Measurements from ENCODE around the gene VWA3A. TPM values are rescaled to one million over a fixed set of nuclear protein-coding genes. Genes with fewer than 3 reads are reported as not detected.
A peak's percentile ranks its signal among the peaks of the same experiment; 100 is the strongest.
"Not testable (repeated sequence)": the region's sequence is repeated elsewhere in the genome, so short reads cannot be mapped to it uniquely, and the experiment has no call there.

Gene VWA3A
- total RNA-seq, 1 donor from 2014 or later = not detected

- intact Hi-C loops (cut with DNase I) = no loop called here
- DNase-seq (ENCODE audit: low spot score) = no peak
Observed at GRCh38 chr16:22086440-22086839, 5.9 kb upstream of the VWA3A start.

GRCh38 chr16:22088642-22089041, 3.7 kb upstream of the VWA3A start:
- intact Hi-C loops (cut with DNase I) = no loop called here
- no peak for DNase-seq (ENCODE audit: low spot score)

- intact Hi-C loops (cut with DNase I) = no loop called here
- DNase-seq (ENCODE audit: low spot score) = no peak
Observed at GRCh38 chr16:22089910-22090309, 2.4 kb upstream of the VWA3A start.

- intact Hi-C loops (cut with DNase I) = no loop called here
- no peak for DNase-seq (ENCODE audit: low spot score)
Observed at GRCh38 chr16:22091721-22092120, 620 bp upstream of the VWA3A start.

- intact Hi-C loops (cut with DNase I) = no loop called here
- no peak for DNase-seq (ENCODE audit: low spot score)
Observed at GRCh38 chr16:22093331-22093730, 990 bp downstream of the VWA3A start.

GRCh38 chr16:22093996-22094395, 1.7 kb downstream of the VWA3A start:
- no peak for DNase-seq (ENCODE audit: low spot score)
- intact Hi-C loops (cut with DNase I) = no loop called here

- no peak for DNase-seq (ENCODE audit: low spot score)
- intact Hi-C loops (cut with DNase I) = loop anchor here (5.0 kb wide), 1 partner anchor 96 kb away; the partner anchor contains the start of gene PDZD9
Observed at GRCh38 chr16:22098405-22099255, 6.3 kb downstream of the VWA3A start.

- intact Hi-C loops (cut with DNase I) = loop anchor here (5.0 kb wide), 1 partner anchor 97 kb away; the partner anchor contains the start of gene PDZD9
- no peak for DNase-seq (ENCODE audit: low spot score)
Observed at GRCh38 chr16:22099256-22099975, 7.1 kb downstream of the VWA3A start.

GRCh38 chr16:22103441-22103840, 11.1 kb downstream of the VWA3A start:
- intact Hi-C loops (cut with DNase I) = loop anchor here (5.0 kb wide), 1 partner anchor 84 kb away; no protein-coding TSS in a partner anchor
- DNase-seq (ENCODE audit: low spot score) = no peak

- intact Hi-C loops (cut with DNase I) = no loop called here
Observed at GRCh38 chr16:22109258-22109898, 17.0 kb downstream of the VWA3A start.

GRCh38 chr16:22111629-22112028, 19.3 kb downstream of the VWA3A start:
- intact Hi-C loops (cut with DNase I); DNase-seq (ENCODE audit: low spot score): not testable (repeated sequence)

More at GRCh38 chr16:22109258-22109898, 17.0 kb downstream of the VWA3A start:
- DNase-seq (ENCODE audit: low spot score) = no peak

- no peak for DNase-seq (ENCODE audit: low spot score)
- intact Hi-C loops (cut with DNase I) = no loop called here
Observed at GRCh38 chr16:22116095-22116700, 23.9 kb downstream of the VWA3A start.

- intact Hi-C loops (cut with DNase I) = no loop called here
- no peak for DNase-seq (ENCODE audit: low spot score)
Observed at GRCh38 chr16:22117609-22118008, 25.3 kb downstream of the VWA3A start.

GRCh38 chr16:22120440-22120839, 28.1 kb downstream of the VWA3A start:
- DNase-seq (ENCODE audit: low spot score) = no peak
- intact Hi-C loops (cut with DNase I) = no loop called here

GRCh38 chr16:22122239-22122638, 29.9 kb downstream of the VWA3A start:
- no peak for DNase-seq (ENCODE audit: low spot score)
- intact Hi-C loops (cut with DNase I) = no loop called here

- intact Hi-C loops (cut with DNase I) = no loop called here
- DNase-seq (ENCODE audit: low spot score) = no peak
Observed at GRCh38 chr16:22123146-22123545, 30.8 kb downstream of the VWA3A start.

- peak; percentile 10 for DNase-seq (ENCODE audit: low spot score)
- intact Hi-C loops (cut with DNase I) = no loop called here
Observed at GRCh38 chr16:22123759-22124490, 31.6 kb downstream of the VWA3A start.

GRCh38 chr16:22124583-22125284, 32.4 kb downstream of the VWA3A start:
- intact Hi-C loops (cut with DNase I) = no loop called here
- no peak for DNase-seq (ENCODE audit: low spot score)
